ENCODE data around the gene POLD3.

GRCh38 chr11:74559110-74559933 is 33.1 kb upstream of the POLD3 start:
- no peak for TF ChIP-seq CTCF (IDR thresholded peaks at IDR 0.05; ENCODE audit: low read depth, low read length)
- TF ChIP-seq MAX (IDR thresholded peaks at IDR 0.05; ENCODE audit: low read depth, low read length) = no peak
- TF ChIP-seq POLR2A (IDR thresholded peaks at IDR 0.05; ENCODE audit: extremely low read depth, insufficient read length) = no peak

Data from NB4 (cell line).